ENCODE measurements around the gene PRR13.
"Not testable (repeated sequence)": the region's sequence is repeated elsewhere in the genome, so short reads cannot be mapped to it uniquely, and the experiment has no call there.

- TF ChIP-seq, protein P1, sequence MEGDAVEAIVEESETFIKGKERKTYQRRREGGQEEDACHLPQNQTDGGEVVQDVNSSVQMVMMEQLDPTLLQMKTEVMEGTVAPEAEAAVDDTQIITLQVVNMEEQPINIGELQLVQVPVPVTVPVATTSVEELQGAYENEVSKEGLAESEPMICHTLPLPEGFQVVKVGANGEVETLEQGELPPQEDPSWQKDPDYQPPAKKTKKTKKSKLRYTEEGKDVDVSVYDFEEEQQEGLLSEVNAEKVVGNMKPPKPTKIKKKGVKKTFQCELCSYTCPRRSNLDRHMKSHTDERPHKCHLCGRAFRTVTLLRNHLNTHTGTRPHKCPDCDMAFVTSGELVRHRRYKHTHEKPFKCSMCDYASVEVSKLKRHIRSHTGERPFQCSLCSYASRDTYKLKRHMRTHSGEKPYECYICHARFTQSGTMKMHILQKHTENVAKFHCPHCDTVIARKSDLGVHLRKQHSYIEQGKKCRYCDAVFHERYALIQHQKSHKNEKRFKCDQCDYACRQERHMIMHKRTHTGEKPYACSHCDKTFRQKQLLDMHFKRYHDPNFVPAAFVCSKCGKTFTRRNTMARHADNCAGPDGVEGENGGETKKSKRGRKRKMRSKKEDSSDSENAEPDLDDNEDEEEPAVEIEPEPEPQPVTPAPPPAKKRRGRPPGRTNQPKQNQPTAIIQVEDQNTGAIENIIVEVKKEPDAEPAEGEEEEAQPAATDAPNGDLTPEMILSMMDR (IDR thresholded peaks at IDR 0.05; ENCODE audit: insufficient read depth, low read depth, low read length) = not testable (repeated sequence)
- not testable (repeated sequence) for TF ChIP-seq EZH2 (IDR thresholded peaks at IDR 0.05; ENCODE audit: insufficient read depth, low read length)
Measured at GRCh38 chr12:53402351-53402750, 39.2 kb upstream of the PRR13 start.

Data from astrocyte (in vitro differentiated cells and primary cell).